C4-2B (cell line): ENCODE measurements around the gene EEF1G.
A peak's percentile ranks its signal among the peaks of the same experiment; 100 is the strongest.
"Not testable (repeated sequence)": the region's sequence is repeated elsewhere in the genome, so short reads cannot be mapped to it uniquely, and the experiment has no call there.

ENCODE experiments used
- H3K27ac ChIP-seq: fragments of 450-650 bp; 2 replicates; pipeline ENCODE4 v1.5.1; 2017
- CTCF ChIP-seq: fragments of 450-650 bp; conservative IDR thresholded peaks from 2 replicates; pipeline ENCODE4 v1.5.1; 2017; ENCODE audit warnings: mild to moderate bottlenecking
- ZFX ChIP-seq: fragments of 450-650 bp; IDR thresholded peaks from 2 replicates; pipeline ENCODE4 v1.6.1; 2017

EEF1G gene

GRCh38 chr11:62569611-62570010 is 4.1 kb downstream of the EEF1G start:
- H3K27ac ChIP-seq: no peak overlapping the region
- TF ChIP-seq CTCF: no peak
- TF ChIP-seq ZFX: no peak

- no peak overlapping the region for H3K27ac ChIP-seq
- TF ChIP-seq CTCF: no peak
- TF ChIP-seq ZFX: no peak
Measured at GRCh38 chr11:62567018-62567633, 6.6 kb downstream of the EEF1G start.

GRCh38 chr11:62566247-62566646 is 7.4 kb downstream of the EEF1G start:
- TF ChIP-seq CTCF (no peak), ZFX (no peak)
- H3K27ac ChIP-seq: no peak overlapping the region

- no peak overlapping the region for H3K27ac ChIP-seq
Measured at GRCh38 chr11:62565100-62565802, 8.4 kb downstream of the EEF1G start.

GRCh38 chr11:62561677-62562230 is 11.9 kb downstream of the EEF1G start:
- not testable (repeated sequence) for H3K27ac ChIP-seq

More at GRCh38 chr11:62565100-62565802, 8.4 kb downstream of the EEF1G start:
- TF ChIP-seq ZFX (no peak), CTCF (no peak)

GRCh38 chr11:62560566-62561103 is 13.1 kb downstream of the EEF1G start:
- no peak for TF ChIP-seq ZFX
- no peak; the same call in 1 of the 2 replicates for TF ChIP-seq CTCF

GRCh38 chr11:62559626-62560025 is 14.1 kb downstream of the EEF1G start:
- not testable (repeated sequence) for H3K27ac ChIP-seq

More at GRCh38 chr11:62560566-62561103, 13.1 kb downstream of the EEF1G start:
- peak overlapping the region; percentile 19 for H3K27ac ChIP-seq

- TF ChIP-seq CTCF: no peak
- H3K27ac ChIP-seq: no peak overlapping the region
Measured at GRCh38 chr11:62559204-62559603, 14.5 kb downstream of the EEF1G start.
